OCI-LY1 (cell line): ENCODE results near the gene B4GALT2.

Experiments
- CTCF ChIP-seq: fragments of 200-600 bp; sonication (generic), shearing (Covaris generic); IDR thresholded peaks from 2 replicates; pipeline ENCODE4 v1.5.1; 2017; ENCODE audit warnings: mild to moderate bottlenecking, antibody characterized with exemption, low read length, moderate library complexity, mixed read lengths
- EZH2 ChIP-seq: fragments of 200-600 bp; sonication (generic), shearing (Covaris generic); IDR thresholded peaks from 2 replicates; pipeline ENCODE4 v1.8.0; 2017; ENCODE audit warnings: borderline replicate concordance, mixed run types, mild to moderate bottlenecking, antibody characterized with exemption, low read length, moderate library complexity, mixed read lengths

GRCh38 chr1:43935711-43936427 lies 43.1 kb upstream of the B4GALT2 start:
- TF ChIP-seq EZH2 (no peak), CTCF (no peak)
